HG02759 (cell line): ENCODE results near the gene HOXA7.

ENCODE experiments used
- ATAC-seq: cut with Tn5 transposase; IDR thresholded peaks from one replicate; pipeline ENCODE4 v1.9.1; 2021; ENCODE audit warnings: mild to moderate bottlenecking, moderate library complexity; ENCODE audit not compliant: unreplicated experiment

The HOXA7 gene

DNA sequence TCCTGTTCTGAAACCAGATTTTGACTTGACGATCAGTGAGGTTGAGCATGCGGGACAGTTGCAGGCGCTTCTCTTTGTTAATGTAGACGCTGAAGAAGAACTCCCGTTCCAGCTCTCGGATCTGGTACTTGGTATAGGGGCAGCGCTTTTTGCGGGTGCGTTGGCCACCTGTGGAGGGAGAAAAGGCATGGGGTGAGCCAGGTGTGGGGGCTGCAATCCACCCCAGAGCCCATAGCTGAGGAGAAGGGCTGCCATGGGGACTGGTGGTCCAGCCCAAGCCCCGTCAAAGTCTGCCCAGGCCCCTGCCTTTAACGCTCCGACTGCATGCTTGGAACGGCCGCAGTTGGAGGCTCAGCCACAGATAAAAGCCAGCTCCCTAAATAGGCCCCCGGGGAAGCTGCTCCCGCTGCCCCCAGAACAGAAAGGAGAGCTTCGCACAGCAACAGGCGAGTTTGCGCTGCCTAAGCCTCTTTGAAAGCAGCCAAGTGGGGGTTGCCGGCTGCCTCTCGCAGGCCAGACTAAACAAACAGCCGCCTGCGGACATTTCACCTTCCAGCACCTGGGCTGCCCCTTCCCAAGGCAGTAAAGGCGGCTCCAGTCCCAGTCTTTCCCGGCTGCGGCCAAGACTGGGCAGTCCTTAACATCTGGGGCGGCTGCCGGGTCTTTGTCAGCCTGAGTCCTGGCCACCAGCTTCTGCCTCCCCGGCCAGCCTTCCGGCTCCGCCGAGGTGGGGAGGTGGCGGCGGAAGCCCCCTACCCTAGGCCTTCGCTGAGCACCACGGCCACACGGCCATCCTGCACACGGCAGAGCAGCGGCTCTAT is 26.6 kb upstream of the HOXA7 start:
- no peak for ATAC-seq

DNA sequence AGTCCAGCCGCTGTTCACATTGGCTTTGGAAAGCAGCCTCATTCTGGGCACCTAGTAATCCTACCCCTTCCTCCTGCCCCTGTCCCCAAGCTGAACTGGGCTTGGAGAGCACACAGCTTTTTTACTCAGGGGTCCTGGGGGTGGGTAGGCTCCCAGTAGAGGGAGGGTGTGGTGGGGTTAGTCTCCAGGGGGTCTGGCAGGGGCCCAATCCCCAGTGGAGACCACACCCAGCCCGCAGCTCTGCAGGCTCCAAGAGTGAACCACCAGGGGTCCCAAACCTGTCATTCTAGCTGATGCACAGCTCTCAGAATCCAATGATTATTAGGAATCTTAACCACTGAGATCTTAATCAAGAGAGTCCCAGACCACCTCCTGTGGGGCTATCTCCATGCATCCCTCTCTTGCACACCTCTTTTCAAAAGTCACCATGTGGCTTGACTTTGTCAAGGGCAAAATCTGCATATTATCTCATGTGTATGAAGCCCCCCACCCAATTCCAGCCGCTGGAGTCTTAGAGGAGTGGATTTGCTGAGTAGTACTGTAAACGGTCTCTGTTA is 25.9 kb upstream of the HOXA7 start:
- ATAC-seq = no peak

DNA sequence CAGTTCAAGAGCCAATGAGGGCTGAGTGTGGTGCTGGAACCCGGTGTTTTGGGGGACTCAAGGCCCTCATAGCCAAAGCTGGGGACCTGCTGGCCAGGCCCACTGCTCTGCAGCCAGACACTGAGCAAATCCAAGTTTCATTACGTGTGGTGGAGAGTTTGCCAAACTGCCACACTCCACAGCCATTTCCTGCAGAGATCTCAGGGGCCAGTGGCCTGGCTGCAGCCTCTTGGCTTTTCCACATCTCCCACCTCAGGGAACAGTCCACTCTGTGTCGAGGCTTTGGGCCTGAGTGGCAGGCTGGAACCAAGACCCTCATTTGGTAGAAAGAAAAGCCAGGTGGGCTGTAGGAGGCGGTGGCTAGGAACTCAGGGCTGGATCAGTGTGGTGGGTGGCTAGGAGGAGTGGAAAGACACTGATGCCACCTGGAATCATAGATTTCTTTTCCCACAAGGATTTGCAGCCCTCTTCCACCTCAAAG is 25.4 kb upstream of the HOXA7 start:
- no peak for ATAC-seq

DNA sequence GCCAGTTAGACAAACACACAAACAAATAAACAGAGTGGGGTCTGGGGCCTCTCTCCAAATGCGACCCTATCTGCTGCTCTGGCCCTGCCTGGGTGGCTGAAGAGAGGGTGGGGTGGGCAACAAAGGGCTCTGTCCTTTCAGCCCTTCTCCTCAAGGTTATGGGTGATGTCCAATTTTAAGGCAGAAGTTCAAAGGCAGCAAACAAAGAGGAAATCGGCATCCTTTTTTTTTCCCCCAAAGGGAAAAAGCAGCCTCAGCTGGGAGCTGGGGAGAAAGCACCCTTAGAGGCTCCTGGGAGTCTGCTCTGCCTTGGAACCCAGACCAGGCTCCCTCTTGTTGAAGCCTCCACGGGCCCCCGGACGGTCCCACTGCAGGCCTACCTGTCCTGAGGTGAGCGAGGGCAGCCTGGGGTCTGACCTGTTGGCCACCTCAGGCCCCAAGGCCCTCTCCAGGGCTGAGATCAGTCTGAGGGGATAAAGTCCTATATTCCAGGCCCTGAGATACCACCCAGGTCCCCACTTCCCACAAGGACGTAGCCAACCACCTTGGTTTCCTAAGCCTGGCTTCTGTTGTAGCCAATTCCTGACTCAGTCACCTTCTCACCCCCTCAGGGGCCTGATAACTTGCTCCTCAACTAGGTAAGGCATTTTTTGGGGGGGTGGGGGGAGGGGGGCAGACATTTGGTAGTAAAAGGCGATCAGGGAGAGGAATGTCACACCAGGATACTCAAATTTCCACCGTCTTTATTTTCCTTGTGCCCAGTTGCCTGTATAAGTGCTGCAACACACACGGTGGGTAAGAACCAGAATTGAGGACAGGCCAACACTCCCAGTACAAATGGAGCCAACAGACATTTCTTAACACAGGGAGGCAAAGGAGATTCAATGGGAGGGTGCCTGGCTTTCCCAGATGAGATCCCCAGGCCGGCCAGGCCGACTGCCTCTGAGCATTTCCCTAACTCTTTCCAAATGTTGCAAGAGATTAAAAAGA is 24.3 kb upstream of the HOXA7 start:
- no peak for ATAC-seq

DNA sequence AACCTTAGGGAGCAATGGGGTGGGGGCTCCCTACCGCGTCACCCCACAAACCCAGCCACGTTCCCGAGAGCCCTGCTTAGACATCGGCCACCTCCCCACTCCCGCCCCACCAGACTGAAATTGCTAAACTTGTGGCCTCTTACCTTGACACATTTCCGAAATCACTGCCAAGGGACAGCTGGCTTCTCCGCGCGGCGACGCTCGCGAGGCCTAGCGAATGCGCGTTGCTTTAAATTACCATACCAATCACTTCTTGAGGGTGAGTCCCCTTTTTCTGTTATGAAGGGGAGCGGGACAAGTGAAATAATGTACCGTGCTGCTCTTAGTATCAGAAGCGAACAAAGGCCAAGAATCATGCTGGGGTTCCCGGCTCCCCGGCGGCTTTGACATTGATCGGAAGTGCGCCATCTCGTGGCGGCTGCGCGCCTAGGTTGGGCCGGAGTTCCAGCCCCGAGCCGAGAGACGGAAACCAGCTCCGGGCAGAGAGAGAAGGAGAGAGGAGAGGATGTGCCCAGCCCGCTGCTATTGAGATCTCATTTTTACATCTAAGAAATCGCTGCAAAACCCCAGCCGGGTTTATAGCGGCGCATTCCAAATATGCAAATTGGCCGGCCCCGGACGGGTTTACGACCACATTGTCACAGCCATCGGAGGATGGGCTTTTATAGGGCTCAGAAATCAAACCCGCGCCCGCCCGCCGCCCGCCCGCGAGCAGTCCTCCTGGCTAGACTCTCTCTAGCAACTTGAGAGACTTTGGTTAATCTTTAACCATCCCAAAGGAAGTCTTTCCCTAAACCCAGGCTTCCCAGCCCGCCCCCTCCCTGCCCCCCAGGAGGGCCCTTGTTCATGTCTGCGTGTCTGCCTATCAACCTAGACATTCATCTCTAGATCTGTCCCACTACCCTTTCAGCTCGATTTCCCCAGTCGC is 23.3 kb upstream of the HOXA7 start:
- ATAC-seq = no peak

DNA sequence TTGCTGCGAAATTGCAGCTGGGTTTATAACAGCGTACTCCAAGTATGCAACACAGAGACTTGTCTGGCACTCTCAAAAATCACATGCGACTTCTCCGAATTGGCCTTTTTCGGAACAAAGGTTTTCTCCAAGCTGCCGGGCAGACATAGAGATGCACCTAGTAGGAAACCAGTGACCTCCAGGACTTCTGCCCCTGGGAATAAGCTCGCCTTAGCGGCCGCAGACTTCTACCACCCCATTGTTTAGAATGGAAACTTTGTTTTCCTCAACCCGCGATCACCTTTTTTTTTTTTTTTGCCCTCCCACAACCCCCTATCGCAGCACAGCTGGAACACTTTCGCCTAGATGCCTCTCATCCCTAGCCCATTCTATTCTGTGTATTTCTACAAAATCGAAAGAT is 22.6 kb upstream of the HOXA7 start:
- ATAC-seq = no peak

DNA sequence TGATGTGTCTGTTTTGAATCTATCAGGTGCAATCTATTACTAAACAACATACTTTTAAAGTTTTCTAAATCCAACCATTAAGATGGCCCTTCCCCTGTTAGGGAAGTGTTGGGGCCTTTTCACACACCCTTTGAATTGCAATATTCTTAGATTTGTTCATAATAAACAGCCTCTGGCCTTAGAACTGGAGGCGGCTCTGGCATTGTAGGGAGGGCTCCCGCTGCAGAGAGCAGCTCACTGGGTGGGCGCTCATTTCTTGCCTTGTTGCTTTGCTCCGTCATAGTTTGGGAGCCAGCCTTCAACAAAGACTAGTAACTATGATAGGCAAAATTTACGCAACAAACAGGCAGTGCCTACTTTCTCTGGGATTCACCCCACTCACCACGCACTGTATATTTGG is 21.9 kb upstream of the HOXA7 start:
- no peak for ATAC-seq

DNA sequence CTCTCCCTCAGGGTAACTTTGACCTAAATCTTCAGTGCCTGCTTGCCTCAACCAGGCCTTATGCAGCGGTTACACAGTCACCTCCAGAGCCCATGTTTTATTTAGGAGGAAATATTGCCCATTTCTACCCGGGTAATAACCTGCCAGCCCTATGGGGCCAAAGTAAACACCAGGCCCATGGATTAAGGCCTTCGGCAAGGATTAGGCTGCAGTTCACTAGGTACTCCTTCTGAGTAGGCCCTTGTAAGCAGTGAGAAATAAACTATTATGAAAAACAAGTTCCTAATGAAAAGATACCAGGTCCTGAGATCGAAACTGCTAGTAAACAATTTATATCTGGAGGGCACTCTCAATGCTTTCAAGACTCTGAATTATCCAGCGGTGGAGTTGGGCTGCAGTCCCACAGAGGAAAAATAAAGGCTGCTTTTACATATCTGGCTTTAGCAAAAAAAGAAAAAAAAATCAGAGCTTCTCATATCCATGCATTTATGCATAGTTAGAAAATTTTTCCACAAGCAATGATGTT is 21.4 kb upstream of the HOXA7 start:
- ATAC-seq = no peak

DNA sequence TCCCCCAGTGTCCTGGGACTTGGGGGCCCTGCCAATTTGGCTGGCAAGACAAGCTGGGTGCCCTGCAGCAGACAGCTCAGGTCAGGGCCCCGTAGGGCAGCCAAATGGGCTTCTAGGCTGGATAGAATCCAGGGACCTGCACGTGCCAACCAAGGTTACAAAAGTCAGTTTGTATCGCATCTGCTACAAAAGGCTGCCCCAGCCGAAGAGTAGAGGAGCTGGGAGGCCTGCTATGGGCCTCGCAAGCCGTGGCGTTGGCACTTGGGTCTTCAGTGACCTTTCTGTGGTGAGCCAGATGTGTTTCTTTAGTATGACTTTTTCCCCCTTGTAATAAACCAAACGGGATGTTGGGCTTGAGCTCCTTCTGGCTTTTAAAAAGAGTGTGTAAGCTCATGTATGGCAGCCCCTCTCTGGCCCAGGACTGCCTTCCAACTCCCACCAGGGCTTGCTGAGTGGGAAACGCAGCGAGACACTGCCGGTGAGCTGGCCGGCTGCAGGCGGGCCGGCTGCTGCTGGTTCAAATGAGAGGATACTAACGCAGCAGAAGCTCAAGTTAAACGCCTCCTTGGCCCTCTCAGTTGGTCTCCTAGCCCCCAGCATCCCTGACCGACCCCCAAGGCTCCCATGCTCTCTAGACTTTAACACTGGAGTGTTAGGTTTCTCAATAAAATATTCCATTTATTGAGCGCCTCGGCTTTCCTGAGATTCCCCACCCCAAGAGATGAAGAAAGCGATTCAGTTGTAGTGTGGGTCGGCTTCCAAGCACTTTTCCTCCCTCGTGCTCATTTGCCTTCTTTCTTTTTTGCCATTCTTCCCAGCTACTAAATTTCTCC is 20.7 kb upstream of the HOXA7 start:
- ATAC-seq = no peak

DNA sequence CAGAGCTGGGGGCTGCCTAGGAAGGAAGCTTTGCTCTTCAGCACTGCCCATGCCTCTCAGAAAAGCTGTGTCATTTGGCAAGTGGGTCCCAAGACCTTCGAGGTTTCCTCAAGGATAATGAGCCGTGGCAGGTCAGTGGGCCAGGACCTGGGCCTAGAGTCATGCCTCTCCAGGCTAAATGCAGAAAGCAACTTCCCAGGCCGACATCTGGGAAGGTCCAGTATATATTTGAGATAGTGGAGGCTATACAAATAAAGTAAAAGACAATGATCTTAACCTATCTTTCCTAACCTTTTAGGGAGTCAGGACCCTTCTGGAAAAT is 20.0 kb upstream of the HOXA7 start:
- no peak for ATAC-seq

DNA sequence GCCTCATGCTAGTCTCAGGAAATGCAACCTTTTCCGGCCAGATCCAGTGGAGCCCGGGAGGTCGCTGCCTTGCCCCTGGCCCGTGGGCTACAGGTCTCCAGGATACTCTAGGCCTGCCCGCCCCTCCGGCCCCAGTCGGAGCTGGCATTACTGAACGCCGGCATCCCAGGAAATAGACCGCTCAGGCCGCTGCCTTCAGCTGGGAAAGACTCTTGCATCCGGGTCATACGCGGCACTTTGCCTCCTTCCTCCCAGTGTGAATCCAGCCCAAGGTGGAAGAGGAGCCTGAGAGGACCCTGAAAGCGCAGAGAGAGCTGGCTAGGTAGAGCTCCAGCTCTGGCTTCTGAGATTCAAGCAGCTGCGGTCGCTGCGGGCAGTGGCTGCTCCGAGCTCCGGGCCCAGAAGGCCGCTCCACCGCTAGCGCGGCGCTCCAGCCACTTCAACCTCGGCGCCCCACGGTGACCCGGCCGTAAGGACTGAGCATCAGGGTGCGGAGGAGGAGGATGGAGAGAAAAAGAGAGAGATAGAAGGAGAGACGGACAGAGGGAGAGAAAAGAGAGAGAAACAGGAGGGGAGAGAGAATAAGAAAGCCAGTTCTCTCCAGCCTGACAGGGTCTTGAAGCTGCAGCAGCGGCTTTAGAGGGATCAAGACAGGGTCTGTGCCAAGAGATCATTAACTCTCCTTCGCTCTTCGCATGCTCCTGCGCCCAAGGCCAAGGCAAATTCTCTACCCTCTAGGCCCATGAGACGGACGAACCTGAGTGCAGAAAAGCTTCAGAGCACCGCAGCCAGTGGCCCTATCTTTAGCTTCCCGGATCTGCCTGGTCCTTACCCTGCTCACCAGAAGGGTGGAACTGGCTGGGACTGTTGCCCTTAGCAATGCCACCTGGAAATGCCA is 19.4 kb upstream of the HOXA7 start:
- no peak for ATAC-seq

DNA sequence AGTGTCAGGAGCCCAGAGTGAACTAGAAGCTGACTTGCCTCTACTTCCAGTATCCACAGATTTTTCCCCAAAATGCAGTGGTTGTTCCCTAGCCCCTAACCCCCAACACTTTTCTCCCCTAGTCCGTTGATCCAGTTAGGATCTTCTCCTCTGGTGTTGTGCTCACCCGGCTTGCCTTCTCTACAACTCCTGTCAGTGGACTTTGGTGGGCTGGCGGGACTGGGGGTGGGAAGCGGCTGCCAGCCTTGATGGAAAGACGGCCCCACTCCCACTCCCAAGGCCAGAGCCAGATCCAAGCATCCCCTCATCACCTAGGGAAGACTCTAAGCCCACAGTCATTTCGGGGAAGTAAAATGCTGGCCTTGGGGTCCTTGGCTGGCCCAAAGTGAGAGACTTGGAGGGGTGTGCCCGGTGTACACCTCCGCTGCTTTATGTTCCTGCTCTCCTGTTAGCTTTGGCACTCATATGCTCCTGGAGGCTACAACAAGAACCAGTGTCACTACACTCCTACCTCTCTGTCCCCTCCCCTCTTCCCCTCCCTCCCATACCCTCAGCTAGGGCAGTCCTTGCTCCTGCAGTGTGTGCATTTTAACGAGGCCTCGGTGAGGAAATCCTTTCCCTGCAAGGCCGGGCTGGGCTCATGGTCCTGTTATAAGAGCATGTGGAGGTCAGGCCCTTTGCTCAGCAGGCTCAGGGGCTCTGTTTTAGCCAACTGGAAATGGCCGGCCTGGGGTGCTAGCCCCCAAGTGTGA is 18.6 kb upstream of the HOXA7 start:
- no peak for ATAC-seq

DNA sequence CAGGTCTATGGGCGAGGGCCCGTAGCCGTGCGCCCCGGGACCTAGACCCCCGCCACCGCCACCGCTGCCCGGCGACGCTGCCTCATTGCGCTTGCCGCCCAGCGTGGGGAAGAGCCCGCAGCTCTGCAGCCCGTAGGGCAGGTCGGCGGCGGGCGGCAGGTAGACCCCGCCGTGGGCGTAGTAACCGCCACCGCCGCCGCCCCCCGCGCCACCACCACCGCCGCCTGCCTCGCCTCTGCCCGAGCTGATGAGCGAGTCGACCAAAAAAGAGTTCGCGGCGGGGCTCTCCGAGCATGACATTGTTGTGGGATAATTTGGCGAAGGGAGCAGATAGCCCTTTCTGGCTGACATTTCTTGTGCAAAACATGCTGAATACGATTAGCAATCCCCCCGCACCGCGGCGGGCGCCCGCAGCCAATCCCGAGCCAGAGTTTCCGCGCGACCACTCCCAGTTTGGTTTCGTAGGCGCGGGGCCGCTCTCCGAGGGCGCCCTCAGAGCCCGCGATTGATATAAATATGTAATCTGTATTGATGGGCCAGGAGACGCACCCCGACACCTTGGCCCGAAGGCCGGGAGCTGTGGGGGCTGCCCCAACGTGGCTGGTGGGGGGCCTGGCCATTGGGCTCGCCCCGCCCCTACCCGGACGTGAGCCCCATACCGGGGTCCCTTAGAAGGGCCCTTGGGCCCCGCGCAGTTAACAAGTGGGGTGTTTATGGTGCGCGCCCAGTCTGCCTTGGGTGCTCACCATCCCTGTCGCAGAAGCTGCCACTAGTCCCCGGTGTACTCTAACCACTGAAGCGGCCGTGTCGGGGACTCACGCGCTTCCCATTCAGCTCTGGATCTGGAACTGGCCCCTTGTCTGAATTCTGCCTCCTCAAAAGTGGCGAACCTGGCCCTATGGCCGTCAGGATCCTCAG is 17.7 kb upstream of the HOXA7 start, which contains the start of gene HOXA10:
Gene HOXA10, minus strand, starts transcription at position 365 of the 918 bp plus-strand sequence. Its CDS starts 14 bp downstream, at position 351.
- no peak for ATAC-seq

DNA sequence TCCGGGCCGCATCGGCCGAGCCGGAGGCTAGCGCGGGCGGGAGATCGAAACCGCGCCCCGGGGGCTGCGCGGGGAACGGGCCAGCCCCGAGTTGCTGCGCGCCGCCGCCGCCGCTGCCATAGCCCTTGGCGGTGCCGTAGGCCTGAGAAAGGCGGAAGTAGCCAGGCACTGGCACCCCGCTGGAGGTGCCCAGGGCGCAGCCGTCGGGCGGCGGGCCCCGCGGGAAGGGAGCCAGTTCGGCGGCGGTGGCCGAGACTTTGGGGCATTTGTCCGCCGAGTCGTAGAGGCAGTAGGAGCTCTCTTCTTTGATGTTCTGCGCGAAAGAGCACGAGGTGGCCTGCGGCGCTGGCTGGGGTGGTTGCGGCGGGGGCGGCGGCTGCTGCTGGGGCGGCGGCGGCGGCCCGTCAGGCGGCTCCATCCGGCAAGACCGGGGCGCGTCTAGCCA is 17.1 kb upstream of the HOXA7 start:
- no peak for ATAC-seq

DNA sequence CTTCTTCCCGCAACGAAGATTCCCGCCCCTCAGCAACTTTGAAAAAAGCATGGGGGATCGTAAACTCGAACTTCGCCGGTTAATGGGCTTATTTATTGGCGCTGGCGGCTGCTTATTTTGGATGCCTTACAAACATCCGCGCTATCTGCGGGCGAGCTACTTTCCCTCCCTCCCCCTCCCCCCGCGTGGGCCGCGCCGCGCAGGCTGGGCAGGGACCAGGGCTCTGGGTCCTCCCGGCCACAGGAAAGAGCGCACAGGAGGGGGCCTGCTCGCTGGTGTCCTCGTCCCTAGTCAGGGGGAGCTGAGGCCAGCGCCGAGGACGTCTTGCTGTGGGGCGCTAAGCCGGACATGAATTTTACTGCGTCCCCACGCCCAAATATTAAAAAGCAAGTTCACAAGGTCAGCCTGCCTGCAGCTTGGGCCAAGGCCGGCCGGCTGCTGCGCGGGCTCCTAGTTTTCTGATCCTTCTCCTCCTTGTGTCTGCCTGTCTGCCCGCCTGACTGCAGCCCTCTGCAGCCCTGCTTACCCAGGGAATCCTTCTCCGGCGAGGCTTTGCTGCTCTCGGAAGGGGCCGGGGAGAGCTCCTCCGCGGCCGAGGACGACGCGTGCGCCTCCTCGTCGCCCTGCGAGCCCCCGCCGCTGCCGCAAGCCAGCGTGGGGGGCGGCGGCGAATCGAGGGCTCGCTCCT is 16.5 kb upstream of the HOXA7 start:
- ATAC-seq = no peak

DNA sequence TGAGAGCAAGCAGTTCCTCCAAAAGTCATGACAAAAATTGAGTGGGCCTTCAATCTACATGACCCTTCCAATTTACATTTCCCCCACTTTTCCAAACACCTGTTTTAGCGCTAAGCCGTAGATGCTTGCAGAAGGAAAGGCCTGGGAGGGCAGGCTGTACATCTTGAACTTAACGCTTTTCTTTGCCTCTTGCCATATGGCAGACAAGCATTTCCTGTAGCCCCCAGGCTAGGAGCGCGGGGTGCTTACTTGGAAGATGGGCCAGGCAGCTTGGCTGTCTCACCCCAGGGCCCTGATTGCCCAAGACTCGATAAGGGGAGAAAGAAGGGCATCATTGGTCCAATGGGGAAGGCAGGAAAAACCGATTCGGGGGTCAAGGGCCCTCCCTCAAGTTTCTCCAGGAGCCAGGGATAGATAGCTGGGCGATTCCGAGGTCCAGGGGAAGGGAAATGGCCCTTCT is 15.9 kb upstream of the HOXA7 start:
- ATAC-seq = no peak
